LNCaP clone FGC (cell line): ENCODE results near the gene LTB.
A peak's percentile ranks its signal among the peaks of the same experiment; 100 is the strongest.

Experiments used
- DNase-seq: peaks from one replicate; pipeline ENCODE4 v3.0.0-alpha.2; 2011; ENCODE audit warnings: low read depth
- H3K4me3 ChIP-seq: 2 replicates; pipeline ENCODE4 v1.5.1; 2011; ENCODE audit warnings: mild to moderate bottlenecking, low read depth, low read length, control low read depth
- TF ChIP-seq, protein P1 (sequence below): IDR thresholded peaks from 2 replicates; pipeline ENCODE4 v1.5.1; 2012; ENCODE audit warnings: mild to moderate bottlenecking; ENCODE audit not compliant: control insufficient read depth, insufficient read depth; ENCODE audit errors: extremely low read depth

LTB gene, protein sequence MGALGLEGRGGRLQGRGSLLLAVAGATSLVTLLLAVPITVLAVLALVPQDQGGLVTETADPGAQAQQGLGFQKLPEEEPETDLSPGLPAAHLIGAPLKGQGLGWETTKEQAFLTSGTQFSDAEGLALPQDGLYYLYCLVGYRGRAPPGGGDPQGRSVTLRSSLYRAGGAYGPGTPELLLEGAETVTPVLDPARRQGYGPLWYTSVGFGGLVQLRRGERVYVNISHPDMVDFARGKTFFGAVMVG

DNA sequence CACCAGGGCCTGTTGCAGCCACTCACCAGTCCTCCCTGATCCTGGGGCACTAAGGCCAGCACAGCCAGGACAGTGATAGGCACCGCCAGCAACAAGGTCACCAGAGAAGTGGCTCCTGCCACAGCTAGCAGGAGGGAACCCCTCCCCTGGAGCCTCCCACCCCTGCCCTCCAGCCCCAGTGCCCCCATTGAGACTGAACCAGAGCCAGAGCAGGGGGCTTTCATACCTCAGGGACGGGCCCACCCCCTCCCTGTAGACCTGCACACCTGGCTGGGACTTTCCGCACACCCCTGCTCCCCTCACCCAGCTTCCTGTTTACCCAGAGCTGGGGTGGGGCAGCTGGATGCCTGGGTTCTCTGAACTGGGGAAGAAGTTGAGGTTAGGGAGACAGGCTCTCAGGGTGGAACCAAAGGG, at the start of gene LTB:
Gene LTB (minus strand): TSS at position 195 of the 414 bp plus-strand sequence. CDS start 7 bp downstream, at position 188.
- peak within 1 kb of the TSS; percentile 53 for H3K4me3 ChIP-seq
- TF ChIP-seq, protein P1, sequence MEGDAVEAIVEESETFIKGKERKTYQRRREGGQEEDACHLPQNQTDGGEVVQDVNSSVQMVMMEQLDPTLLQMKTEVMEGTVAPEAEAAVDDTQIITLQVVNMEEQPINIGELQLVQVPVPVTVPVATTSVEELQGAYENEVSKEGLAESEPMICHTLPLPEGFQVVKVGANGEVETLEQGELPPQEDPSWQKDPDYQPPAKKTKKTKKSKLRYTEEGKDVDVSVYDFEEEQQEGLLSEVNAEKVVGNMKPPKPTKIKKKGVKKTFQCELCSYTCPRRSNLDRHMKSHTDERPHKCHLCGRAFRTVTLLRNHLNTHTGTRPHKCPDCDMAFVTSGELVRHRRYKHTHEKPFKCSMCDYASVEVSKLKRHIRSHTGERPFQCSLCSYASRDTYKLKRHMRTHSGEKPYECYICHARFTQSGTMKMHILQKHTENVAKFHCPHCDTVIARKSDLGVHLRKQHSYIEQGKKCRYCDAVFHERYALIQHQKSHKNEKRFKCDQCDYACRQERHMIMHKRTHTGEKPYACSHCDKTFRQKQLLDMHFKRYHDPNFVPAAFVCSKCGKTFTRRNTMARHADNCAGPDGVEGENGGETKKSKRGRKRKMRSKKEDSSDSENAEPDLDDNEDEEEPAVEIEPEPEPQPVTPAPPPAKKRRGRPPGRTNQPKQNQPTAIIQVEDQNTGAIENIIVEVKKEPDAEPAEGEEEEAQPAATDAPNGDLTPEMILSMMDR = no peak
- DNase-seq = no peak

DNA sequence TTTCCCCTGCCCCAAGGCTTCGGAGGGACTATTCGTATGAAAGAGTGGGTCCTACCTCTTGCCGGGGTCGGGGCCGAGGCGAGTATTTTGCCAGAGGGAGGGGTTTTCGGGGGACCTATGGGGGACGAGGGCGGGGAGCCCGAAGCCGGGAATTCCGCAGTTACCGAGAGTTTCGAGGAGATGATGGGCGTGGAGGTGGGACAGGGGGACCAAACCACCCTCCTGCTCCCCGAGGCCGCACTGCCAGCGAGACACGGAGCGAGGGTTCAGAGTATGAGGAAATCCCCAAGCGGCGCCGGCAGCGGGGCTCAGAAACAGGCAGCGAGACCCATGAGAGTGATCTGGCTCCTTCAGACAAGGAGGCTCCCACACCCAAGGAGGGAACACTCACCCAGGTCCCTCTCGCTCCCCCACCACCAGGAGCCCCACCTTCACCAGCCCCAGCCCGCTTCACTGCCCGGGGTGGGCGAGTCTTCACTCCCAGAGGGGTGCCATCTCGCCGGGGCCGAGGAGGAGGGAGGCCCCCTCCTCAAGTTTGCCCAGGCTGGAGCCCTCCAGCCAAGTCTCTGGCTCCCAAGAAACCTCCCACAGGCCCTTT, 49.6 kb upstream of the LTB start:
- TF ChIP-seq, protein P1 = no peak
- DNase-seq = no peak

DNA sequence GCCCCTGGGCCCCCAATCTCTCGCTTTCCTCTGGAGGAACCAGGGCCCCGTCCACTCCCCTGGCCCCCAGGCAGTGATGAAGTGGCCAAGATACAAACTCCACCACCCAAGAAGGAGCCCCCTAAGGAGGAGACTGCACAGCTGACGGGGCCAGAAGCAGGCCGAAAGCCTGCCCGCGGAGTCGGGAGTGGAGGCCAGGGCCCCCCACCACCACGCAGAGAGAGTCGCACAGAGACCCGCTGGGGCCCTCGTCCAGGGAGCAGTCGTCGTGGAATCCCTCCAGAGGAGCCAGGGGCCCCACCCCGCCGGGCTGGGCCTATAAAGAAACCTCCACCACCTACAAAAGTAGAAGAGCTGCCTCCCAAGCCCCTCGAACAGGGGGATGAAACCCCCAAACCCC, 49.0 kb upstream of the LTB start:
- no peak for DNase-seq
- TF ChIP-seq, protein P1 = no peak
- H3K4me3 ChIP-seq = no peak overlapping the region

More for the DNA sequence above, 49.6 kb upstream of the LTB start:
- H3K4me3 ChIP-seq = no peak overlapping the region

DNA sequence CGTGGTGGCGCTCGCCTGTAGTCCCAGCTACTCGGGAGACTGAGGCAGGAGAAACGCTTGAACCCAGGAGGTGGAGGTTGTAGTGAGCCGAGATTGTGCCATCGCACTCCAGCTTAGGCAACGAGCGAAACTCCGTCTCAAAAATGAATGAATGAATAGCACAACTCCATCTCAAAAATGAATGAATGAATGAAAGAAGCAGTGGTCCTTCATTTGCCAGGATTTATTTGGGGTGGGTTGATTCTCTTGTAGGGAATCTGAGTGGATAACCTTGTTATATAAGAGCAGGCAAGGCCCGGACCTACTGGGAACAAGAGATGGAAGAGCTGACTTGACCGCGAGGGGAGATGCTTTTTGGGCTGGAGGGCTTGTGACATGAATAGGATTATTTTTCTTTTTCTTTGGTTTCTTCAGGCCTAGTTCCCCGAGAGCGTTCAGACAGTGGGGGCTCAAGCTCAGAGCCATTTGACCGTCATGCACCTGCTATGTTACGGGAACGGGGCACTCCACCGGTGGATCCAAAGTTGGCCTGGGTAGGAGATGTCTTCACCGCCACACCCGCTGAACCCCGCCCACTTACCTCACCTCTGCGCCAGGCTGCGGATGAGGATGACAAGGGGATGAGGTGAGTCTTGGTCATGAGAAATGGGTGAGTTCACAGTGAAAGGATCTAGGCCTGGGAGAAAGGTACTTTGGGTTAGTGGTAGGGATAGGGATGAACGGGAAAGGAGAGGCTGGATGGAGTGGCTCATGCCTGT, 48.1 kb upstream of the LTB start:
- TF ChIP-seq, protein P1 = no peak
- no peak overlapping the region for H3K4me3 ChIP-seq
- DNase-seq = no peak

DNA sequence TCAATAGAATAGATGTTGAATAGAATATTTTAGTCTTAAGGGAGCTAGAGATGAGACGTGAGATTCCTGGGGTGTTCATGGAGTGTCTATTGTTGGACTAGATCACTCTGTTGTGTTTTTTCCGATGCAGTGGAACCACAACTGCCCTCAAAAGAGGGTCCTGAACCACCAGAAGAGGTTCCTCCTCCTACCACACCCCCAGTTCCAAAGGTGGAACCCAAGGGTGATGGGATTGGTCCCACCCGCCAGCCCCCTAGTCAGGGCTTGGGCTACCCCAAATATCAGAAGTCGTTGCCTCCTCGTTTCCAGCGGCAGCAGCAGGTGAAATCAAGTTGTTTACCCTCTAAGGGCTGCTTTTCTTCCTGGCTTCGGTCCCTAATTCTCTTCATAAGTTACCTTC, 46.8 kb upstream of the LTB start:
- no peak for DNase-seq
- TF ChIP-seq, protein P1 = no peak
- no peak overlapping the region for H3K4me3 ChIP-seq

DNA sequence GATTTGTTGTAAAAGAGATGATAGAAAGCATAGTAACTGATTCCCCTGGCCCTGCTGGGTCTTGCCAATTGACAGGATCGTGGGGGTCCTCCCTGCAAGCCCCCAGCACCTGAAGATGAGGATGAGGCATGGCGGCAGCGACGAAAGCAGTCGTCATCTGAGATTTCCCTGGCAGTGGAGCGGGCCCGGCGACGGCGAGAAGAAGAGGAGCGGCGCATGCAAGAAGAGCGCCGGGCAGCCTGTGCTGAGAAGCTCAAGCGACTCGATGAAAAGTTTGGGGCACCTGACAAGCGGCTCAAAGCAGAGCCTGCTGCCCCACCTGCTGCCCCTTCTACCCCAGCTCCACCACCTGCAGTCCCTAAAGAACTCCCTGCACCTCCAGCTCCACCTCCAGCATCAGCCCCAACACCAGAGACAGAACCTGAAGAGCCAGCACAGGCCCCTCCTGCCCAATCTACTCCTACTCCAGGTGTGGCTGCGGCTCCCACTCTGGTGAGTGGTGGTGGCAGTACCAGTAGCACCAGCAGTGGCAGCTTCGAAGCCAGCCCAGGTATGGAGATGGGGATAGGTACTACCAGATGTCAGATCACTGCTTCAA, 45.6 kb upstream of the LTB start:
- no peak overlapping the region for H3K4me3 ChIP-seq
- no peak for DNase-seq
- TF ChIP-seq, protein P1 = no peak
